ENCODE data around the gene AGMAT.

DNA sequence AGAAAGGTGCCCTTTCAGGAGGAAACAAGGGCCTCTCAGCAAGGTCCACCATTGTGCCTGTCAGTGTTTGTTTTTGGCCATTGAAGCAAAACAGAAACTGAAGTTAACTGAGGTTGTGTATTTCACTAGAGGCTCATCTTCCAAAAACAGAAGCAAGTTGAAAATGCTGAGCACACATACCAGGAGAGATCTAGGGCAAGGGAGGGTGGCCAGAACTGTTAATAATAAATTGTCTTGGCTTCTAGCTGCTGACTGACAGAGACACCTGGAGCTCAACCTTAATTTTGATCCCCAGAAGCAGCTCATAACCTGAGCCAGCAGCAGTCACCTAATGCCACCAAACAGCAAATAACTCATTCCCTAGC is 5.2 kb downstream of the AGMAT start:
- TF ChIP-seq CTCF (IDR thresholded peaks at IDR 0.05), result no peak
- TF ChIP-seq RNF2 (IDR thresholded peaks at IDR 0.05; ENCODE audit: borderline replicate concordance, low read depth), result no peak
- no peak for TF ChIP-seq RCOR1 (IDR thresholded peaks at IDR 0.05; ENCODE audit: low read depth, low read length)
